MM.1S (cell line): ENCODE results near the gene EDARADD.

Experiments
- EZH2 ChIP-seq: fragments of 300-600 bp; sonication (generic); optimal IDR thresholded peaks from 2 replicates; pipeline ENCODE3; 2017; ENCODE audit warnings: low read depth, mild to moderate bottlenecking, antibody characterized with exemption, low read length, mixed read lengths
- EZH2phosphoT487 ChIP-seq: fragments of 300-600 bp; sonication (generic); IDR thresholded peaks from 2 replicates; pipeline ENCODE4 v1.6.1; 2018; ENCODE audit warnings: antibody characterized with exemption, low read length
- TF ChIP-seq, protein P1 (sequence below): fragments of 300-600 bp; sonication (generic); IDR thresholded peaks from 2 replicates; pipeline ENCODE4 v1.5.1; 2016; ENCODE audit warnings: antibody characterized with exemption, low read length, mixed read lengths

DNA sequence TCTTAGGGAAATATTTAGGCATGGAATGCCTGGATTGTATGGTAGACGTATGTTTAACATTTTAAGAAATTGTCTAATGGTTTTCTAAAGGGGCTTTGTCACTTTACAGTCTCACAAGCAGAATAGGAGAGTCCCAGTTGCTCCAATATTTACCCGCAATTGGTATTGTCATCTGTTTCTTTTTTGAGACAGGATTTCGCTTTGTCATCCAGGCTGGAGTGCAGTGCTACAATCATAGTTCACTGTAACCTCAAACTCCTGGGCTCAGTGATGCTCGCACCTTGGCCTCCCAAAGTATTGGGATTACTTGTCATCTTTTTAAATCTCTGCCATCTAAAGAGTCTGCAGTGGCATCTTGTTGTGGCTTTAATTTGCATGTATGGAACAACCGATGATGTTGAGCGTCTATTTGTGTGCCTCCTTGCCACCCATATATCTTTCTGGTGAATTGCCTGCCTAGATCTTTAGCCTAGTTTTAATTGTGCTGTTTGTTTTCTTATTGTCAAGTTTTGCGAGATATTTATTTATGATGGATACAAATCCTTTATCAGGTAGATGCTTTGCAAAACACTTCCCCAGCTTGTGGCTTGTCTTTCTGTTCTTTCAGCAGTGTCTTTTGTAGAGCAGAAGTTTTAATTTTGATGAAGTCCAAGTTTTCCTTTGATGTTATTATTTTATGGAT is 32.0 kb upstream of the EDARADD start:
- TF ChIP-seq, protein P1, sequence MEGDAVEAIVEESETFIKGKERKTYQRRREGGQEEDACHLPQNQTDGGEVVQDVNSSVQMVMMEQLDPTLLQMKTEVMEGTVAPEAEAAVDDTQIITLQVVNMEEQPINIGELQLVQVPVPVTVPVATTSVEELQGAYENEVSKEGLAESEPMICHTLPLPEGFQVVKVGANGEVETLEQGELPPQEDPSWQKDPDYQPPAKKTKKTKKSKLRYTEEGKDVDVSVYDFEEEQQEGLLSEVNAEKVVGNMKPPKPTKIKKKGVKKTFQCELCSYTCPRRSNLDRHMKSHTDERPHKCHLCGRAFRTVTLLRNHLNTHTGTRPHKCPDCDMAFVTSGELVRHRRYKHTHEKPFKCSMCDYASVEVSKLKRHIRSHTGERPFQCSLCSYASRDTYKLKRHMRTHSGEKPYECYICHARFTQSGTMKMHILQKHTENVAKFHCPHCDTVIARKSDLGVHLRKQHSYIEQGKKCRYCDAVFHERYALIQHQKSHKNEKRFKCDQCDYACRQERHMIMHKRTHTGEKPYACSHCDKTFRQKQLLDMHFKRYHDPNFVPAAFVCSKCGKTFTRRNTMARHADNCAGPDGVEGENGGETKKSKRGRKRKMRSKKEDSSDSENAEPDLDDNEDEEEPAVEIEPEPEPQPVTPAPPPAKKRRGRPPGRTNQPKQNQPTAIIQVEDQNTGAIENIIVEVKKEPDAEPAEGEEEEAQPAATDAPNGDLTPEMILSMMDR: no peak
- TF ChIP-seq EZH2: no peak
- no peak for TF ChIP-seq EZH2phosphoT487
